HCT116 (cell line): Measurements from ENCODE around the gene PROS1. TPM values are rescaled to one million over a fixed set of nuclear protein-coding genes. Genes with fewer than 3 reads are reported as not detected.

Source experiments
- ATAC-seq: fragments of 200-7000 bp; cut with Tn5 transposase; 2 replicates; pipeline ENCODE4 v1.9.1; 2020; ENCODE audit warnings: mild to moderate bottlenecking, moderate library complexity
- BruUV-seq: library from RNA; stranded (reverse); fragments of 400-500 nt; replicated peaks from 2 replicates; lab custom pipeline; 2021; lab: Mats Ljungman, UMichigan
- CTCF ChIA-PET: fragments of 300-600 bp; sonication (Branson Sonifier 250); formaldehyde crosslinking; loops from one replicate; lab custom pipeline; 2021; ENCODE audit warnings: antibody characterized with exemption; lab: Charles Lee
- POLR2A ChIA-PET: fragments of 300-600, 350-600 bp; sonication (Branson Sonifier 250); formaldehyde crosslinking; loops from one replicate; lab custom pipeline; 2021; ENCODE audit warnings: antibody characterized with exemption; lab: Charles Lee
- RAD21 ChIA-PET, 2 experiments: fragments of 300-600 bp; sonication (Branson Sonifier 250); formaldehyde crosslinking; loops; one replicate each; lab custom pipeline; 2023; ENCODE audit warnings: low total read pairs in 2 of 2; ENCODE audit not compliant: uncharacterized antibody in 2 of 2, unreplicated experiment in 2 of 2, low non-redundant PET in 1 of 2; lab: Charles Lee
- DNase-seq: peaks from one replicate; pipeline ENCODE4 v3.0.0-alpha.2; 2010; ENCODE audit warnings: low read depth, low spot score
- H2AFZ ChIP-seq: fragments of 200-600 bp; shearing (Covaris generic), sonication (generic); 2 replicates; pipeline ENCODE4 v1.6.1; 2017; ENCODE audit warnings: low read depth, mixed run types, mixed read lengths, antibody characterized with exemption, low read length; ENCODE audit not compliant: poor library complexity, severe bottlenecking
- H3K27ac ChIP-seq: 2 replicates; pipeline ENCODE4 v1.5.1; 2012; ENCODE audit warnings: low read depth, low read length
- H3K27me3 ChIP-seq: fragments of 200-600 bp; sonication (generic); 2 replicates; pipeline ENCODE4 v1.6.1; 2016; ENCODE audit warnings: mixed run types, low read length, mixed read lengths; ENCODE audit not compliant: insufficient read depth
- H3K36me3 ChIP-seq, 2 experiments: fragments of 200-500 bp in 1 of 2; fragments of 200-600 bp in 1 of 2; sonication (Bioruptor generic) in 1 of 2; sonication (generic) in 1 of 2; 2 replicates each; pipeline versions ENCODE4 v1.5.1 to v1.6.1; 2014 to 2016; ENCODE audit warnings: low read length in 2 of 2, inconsistent platforms in 1 of 2, mixed read lengths in 1 of 2, mixed run types in 1 of 2; ENCODE audit not compliant: insufficient read depth in 2 of 2, control insufficient read depth in 1 of 2
- H3K4me1 ChIP-seq, 2 experiments: fragments of 200-600 bp in 1 of 2; sonication (generic) in 1 of 2; 2 replicates each; pipeline versions ENCODE4 v1.5.1 to v1.6.1; 2012 to 2017; ENCODE audit warnings: low read length in 2 of 2, inconsistent platforms in 1 of 2, mild to moderate bottlenecking in 1 of 2, mixed read lengths in 1 of 2, mixed run types in 1 of 2, moderate library complexity in 1 of 2; ENCODE audit not compliant: insufficient read depth in 2 of 2, control insufficient read depth in 1 of 2
- H3K4me2 ChIP-seq: fragments of 200-600 bp; sonication (generic); 2 replicates; pipeline ENCODE4 v1.6.1; 2017; ENCODE audit warnings: mixed run types, low read length, mixed read lengths
- H3K4me3 ChIP-seq, 2 experiments: fragments of 200-600 bp in 1 of 2; sonication (generic) in 1 of 2; replicated peaks in 1 of 2; 2 replicates each; pipeline ENCODE4 v1.5.1; 2011 to 2016; ENCODE audit warnings: low read length in 2 of 2, control low read depth in 1 of 2, low read depth in 1 of 2, mild to moderate bottlenecking in 1 of 2, mixed read lengths in 1 of 2, mixed run types in 1 of 2
- H3K79me2 ChIP-seq: fragments of 200-600 bp; sonication (generic); 2 replicates; pipeline ENCODE4 v1.6.1; 2017; ENCODE audit warnings: mild to moderate bottlenecking, mixed run types, low read length, moderate library complexity, mixed read lengths; ENCODE audit not compliant: insufficient read depth
- H3K9ac ChIP-seq: fragments of 200-600 bp; sonication (generic); 2 replicates; pipeline ENCODE4 v1.6.1; 2016; ENCODE audit warnings: low read length, mixed read lengths
- H3K9me2 ChIP-seq: fragments of 200-600 bp; sonication (generic), shearing (Covaris generic); 2 replicates; pipeline ENCODE4 v1.6.1; 2017; ENCODE audit warnings: mixed run types, mild to moderate bottlenecking, moderate library complexity; ENCODE audit not compliant: insufficient read depth
- H3K9me3 ChIP-seq, 2 experiments: fragments of 200-500 bp in 1 of 2; fragments of 200-600 bp in 1 of 2; sonication (Bioruptor generic) in 1 of 2; sonication (generic) in 1 of 2; 2 replicates each; pipeline ENCODE4 v1.6.1; 2014 to 2017; ENCODE audit warnings: low read length in 2 of 2, mixed read lengths in 2 of 2, inconsistent platforms in 1 of 2, low read depth in 1 of 2, mild to moderate bottlenecking in 1 of 2, mixed run types in 1 of 2, moderate library complexity in 1 of 2; ENCODE audit not compliant: control insufficient read depth in 1 of 2, insufficient read depth in 1 of 2
- H4K20me1 ChIP-seq: fragments of 200-600 bp; sonication (generic), shearing (Covaris generic); 2 replicates; pipeline ENCODE4 v1.6.1; 2017; ENCODE audit warnings: mixed run types, mild to moderate bottlenecking, moderate library complexity; ENCODE audit not compliant: insufficient read depth
- CBX3 ChIP-seq: IDR thresholded peaks from 2 replicates; pipeline ENCODE4 v1.6.1; 2012; ENCODE audit warnings: low read depth
- CTCF ChIP-seq, 3 experiments: fragments of 200-600 bp in 1 of 3; sonication (generic) in 1 of 3; IDR thresholded peaks in 2 of 3; conservative IDR thresholded peaks in 1 of 3; 2 replicates each; pipeline ENCODE4 v1.5.1; 2012 to 2017; ENCODE audit warnings: low read depth in 2 of 3, low read length in 2 of 3, antibody characterized with exemption in 1 of 3, borderline replicate concordance in 1 of 3, control low read depth in 1 of 3, mild to moderate bottlenecking in 1 of 3, mixed read lengths in 1 of 3, mixed run types in 1 of 3, moderate library complexity in 1 of 3; ENCODE audit not compliant: insufficient read depth in 1 of 3
- EGR1 ChIP-seq: IDR thresholded peaks from 2 replicates; pipeline ENCODE4 v1.6.1; 2012; ENCODE audit warnings: low read depth
- EZH2 ChIP-seq: fragments of 200-600 bp; sonication (generic); IDR thresholded peaks from 2 replicates; pipeline ENCODE4 v1.6.1; 2017; ENCODE audit warnings: antibody characterized with exemption, mixed run types
- JUND ChIP-seq: IDR thresholded peaks from 2 replicates; pipeline ENCODE4 v1.6.1; 2012
- SIN3A ChIP-seq: IDR thresholded peaks from 2 replicates; pipeline ENCODE4 v1.6.1; 2012; ENCODE audit warnings: low read depth
- TCF7L2 ChIP-seq: IDR thresholded peaks from 2 replicates; pipeline ENCODE4 v1.7.0; 2011; ENCODE audit warnings: borderline replicate concordance, inconsistent platforms; ENCODE audit not compliant: insufficient read depth, insufficient read length; ENCODE audit errors: extremely low read depth
- YY1 ChIP-seq: IDR thresholded peaks from 2 replicates; pipeline ENCODE4 v1.6.1; 2011; ENCODE audit warnings: low read length, low read depth, moderate library complexity, mild to moderate bottlenecking; ENCODE audit not compliant: insufficient replicate concordance; ENCODE audit errors: extremely low read depth
- ZBTB33 ChIP-seq: IDR thresholded peaks from 2 replicates; pipeline ENCODE4 v1.6.1; 2011; ENCODE audit warnings: mild to moderate bottlenecking, low read length, moderate library complexity; ENCODE audit not compliant: insufficient replicate concordance; ENCODE audit errors: extremely low read depth
- ZNF274 ChIP-seq: fragments of 200-500 bp; sonication (Bioruptor generic); IDR thresholded peaks from 2 replicates; pipeline ENCODE4 v1.6.1; 2014; ENCODE audit warnings: mild to moderate bottlenecking, low read depth, low read length, inconsistent platforms
- intact Hi-C: fragments of 100-400 bp; cut with micrococcal nuclease; formaldehyde crosslinking; loops from 2 replicates; pipeline ENCODE4 v1.10.0; 2022
- total RNA-seq: library from RNA; stranded (reverse); gene quantifications from one replicate; pipeline ENCODE4 v1.2.1, GENCODE V29; 2021; ENCODE audit not compliant: unreplicated experiment
- TF ChIP-seq, protein P1 (sequence below): IDR thresholded peaks from 2 replicates; pipeline ENCODE4 v1.6.1; 2012

The PROS1 gene
- total RNA-seq, 1 experiment from 2014 or later = 9.6 TPM

- no peak for TF ChIP-seq ZBTB33
Measured at GRCh38 chr3:94011233-94011711, 37.6 kb upstream of the PROS1 start (continued).

- Histone ChIP-seq H3K4me3 (no peak overlapping the region), H3K9me2 (no peaks in the 10 kb centered on the region), H3K79me2 (no peaks in the 10 kb centered on the region), H3K9me3 (no peaks in the 10 kb centered on the region), H3K4me2 (no peak overlapping the region), H2AFZ (no peak overlapping the region), H3K27me3 (no peaks in the 10 kb centered on the region), H3K27ac (no peak overlapping the region), H3K36me3 (no peaks in the 10 kb centered on the region), H3K9ac (no peak overlapping the region), H3K4me1 (no peaks in the 10 kb centered on the region), H4K20me1 (no peaks in the 10 kb centered on the region)
- ChIA-PET POLR2A (no interaction called here), RAD21 (no interaction called here), CTCF (interaction anchor here (1.0 to 1.5 kb wide), 2 partner anchors 8 to 60 kb away, joined by 3 to 4 read pairs; no protein-coding TSS in a partner anchor)
- ATAC-seq = no peak
- intact Hi-C loops = no loop called here
- no TSS peak for BruUV-seq
- TF ChIP-seq TCF7L2 = no peak
- no peak for TF ChIP-seq ZBTB33
- TF ChIP-seq, protein P1, sequence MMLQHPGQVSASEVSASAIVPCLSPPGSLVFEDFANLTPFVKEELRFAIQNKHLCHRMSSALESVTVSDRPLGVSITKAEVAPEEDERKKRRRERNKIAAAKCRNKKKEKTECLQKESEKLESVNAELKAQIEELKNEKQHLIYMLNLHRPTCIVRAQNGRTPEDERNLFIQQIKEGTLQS = no peak
- no peak for TF ChIP-seq CBX3
- no peak for TF ChIP-seq ZNF274
- no peak for TF ChIP-seq EZH2
- TF ChIP-seq CTCF (IDR thresholded peaks at IDR 0.05 in 2 of 3, conservative IDR thresholded peaks at IDR 0.05 in 1 of 3; ENCODE audit: borderline replicate concordance in 1 of 3, insufficient read depth in 1 of 3, low read depth in 2 of 3, low read length in 2 of 3) = no peak
- no peak for TF ChIP-seq JUND
- TF ChIP-seq EGR1 = no peak
- no peak for TF ChIP-seq SIN3A
- TF ChIP-seq YY1 = no peak
- DNase-seq = no peak
Measured at GRCh38 chr3:94009608-94010007, 35.9 kb upstream of the PROS1 start.
